Measurements from ENCODE around the gene ADPRS. TPM values are rescaled to one million over a fixed set of nuclear protein-coding genes. Genes with fewer than 3 reads are reported as not detected.
A peak's percentile ranks its signal among the peaks of the same experiment; 100 is the strongest.

Gene ADPRS
- total RNA-seq, 4 donors from 2014 or later: 54.5 to 119 (median 71.2) TPM

GRCh38 chr1:36134505-36135329, 46.0 kb downstream of the ADPRS start:
- intact Hi-C loops (cut with DNase I; ENCODE audit: low total_unique reads): no loop called here
- H3K4me3 ChIP-seq (ENCODE audit: low read depth, poor library complexity, severe bottlenecking): no peak overlapping the region
- 49 to 50% methylated on average over 7 of the region's 7 CpGs for WGBS, 2 donors
- TF ChIP-seq POLR2A (IDR thresholded peaks at IDR 0.05) (no peak), CTCF (IDR thresholded peaks at IDR 0.05) (peak in 1 of 3 donors; percentile 36)
- DNase-seq (ENCODE audit: low spot score in 2 of 2): peak in 1 of 2 donors; percentile 44

DNA sequence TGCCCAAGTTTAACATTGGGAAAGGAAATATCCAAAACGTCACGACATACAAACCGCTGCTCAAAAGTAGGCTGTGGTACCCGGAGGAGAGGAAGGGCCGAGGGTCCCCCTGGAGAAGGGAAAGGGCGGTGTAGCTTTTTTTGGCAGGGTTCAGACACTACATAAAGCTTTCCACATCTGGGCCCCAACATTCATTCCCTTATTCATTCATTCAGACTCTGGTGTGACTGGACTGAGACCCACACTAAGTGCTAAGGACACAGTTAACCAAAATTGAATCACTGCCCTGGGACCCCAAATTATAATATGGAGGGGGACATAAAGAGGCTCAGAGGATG, 46.6 kb downstream of the ADPRS start:
- WGBS, 2 donors: 38 to 46% methylated on average over 6 of the region's 6 CpGs
- intact Hi-C loops (cut with DNase I; ENCODE audit: low total_unique reads): no loop called here

DNA sequence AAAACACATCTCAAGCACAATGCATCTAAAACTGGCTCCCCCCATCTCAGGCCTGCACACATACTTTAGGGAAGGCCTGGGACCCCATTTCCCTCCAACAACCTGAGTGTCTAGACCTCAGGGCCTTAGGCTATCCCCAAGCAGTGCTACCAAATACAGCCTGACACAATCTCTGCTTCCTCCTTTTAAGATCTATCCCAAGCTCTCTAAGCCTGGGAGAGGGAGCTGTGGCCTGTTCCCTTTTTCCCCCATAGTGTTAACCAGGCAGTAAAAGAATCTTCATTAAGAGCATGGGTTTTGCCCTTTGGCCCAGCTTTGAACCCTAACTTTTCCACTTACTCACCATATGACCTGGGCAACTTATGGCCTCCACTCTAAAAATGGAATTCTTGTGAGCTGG, 47.1 kb downstream of the ADPRS start:
- H3K4me3 ChIP-seq (ENCODE audit: low read depth, poor library complexity, severe bottlenecking): no peak overlapping the region
- no peak for DNase-seq (ENCODE audit: low spot score in 2 of 2)
- TF ChIP-seq CTCF (IDR thresholded peaks at IDR 0.05): no peak
- no peak for TF ChIP-seq POLR2A (IDR thresholded peaks at IDR 0.05)
- intact Hi-C loops (cut with DNase I; ENCODE audit: low total_unique reads): no loop called here

More for the DNA sequence above, 46.6 kb downstream of the ADPRS start:
- TF ChIP-seq POLR2A (IDR thresholded peaks at IDR 0.05): no peak
- no peak for TF ChIP-seq CTCF (IDR thresholded peaks at IDR 0.05)
- no peak for DNase-seq (ENCODE audit: low spot score in 2 of 2)
- no peak overlapping the region for H3K4me3 ChIP-seq (ENCODE audit: low read depth, poor library complexity, severe bottlenecking)

DNA sequence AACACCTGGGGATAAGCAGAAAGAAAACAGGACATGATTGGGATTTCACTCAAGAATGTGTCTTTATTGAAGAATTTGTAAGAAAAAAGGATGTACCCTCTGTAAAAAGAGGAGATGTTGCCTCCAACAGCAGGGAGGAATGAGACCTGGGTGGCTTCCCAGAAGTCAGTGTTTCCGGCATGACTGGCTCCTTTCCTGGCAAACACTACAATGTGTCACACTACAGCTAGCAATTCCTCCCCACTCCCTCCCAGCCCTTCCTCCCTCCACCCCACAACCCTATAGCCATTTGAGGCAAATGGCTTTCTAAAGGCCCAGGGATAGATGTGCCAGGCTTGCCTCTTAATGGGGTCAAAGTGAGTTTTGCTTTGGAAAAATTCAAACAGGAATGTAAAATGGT, 47.8 kb downstream of the ADPRS start:
- WGBS, 2 donors: 26 to 31% methylated on average over 1 of the region's 1 CpG
- TF ChIP-seq CTCF (IDR thresholded peaks at IDR 0.05) (no peak), POLR2A (IDR thresholded peaks at IDR 0.05) (no peak)
- H3K4me3 ChIP-seq (ENCODE audit: low read depth, poor library complexity, severe bottlenecking): no peak overlapping the region
- intact Hi-C loops (cut with DNase I; ENCODE audit: low total_unique reads): no loop called here
- DNase-seq (ENCODE audit: low spot score in 2 of 2): peak in 1 of 2 donors; percentile 45

GRCh38 chr1:36137226-36137625, 48.5 kb downstream of the ADPRS start:
- intact Hi-C loops (cut with DNase I; ENCODE audit: low total_unique reads): no loop called here
- TF ChIP-seq CTCF (IDR thresholded peaks at IDR 0.05) (no peak), POLR2A (IDR thresholded peaks at IDR 0.05) (no peak)
- 73% methylated on average over 5 of the region's 5 CpGs for WGBS, 2 donors
- no peak for DNase-seq (ENCODE audit: low spot score in 2 of 2)
- no peak overlapping the region for H3K4me3 ChIP-seq (ENCODE audit: low read depth, poor library complexity, severe bottlenecking)

DNA sequence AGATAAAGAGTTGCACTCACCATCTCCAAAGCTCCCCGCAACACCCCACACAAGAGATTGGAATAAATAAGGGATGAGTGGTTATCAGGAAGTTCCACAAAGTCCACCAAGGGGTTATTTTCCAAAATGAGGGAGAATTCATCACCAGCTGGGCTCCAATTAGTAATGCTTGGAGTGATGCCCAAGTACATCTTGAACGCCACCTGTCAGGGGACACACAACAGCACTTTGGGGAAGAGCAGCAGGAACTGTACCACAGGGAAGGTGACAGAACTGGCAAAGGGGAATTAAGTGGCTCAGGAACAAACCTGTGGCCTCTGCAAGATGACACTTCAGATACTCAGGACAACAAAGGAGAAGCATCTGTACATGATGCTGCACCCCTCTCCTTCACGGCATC, 49.1 kb downstream of the ADPRS start:
- 88 to 91% methylated on average over 3 of the region's 3 CpGs for WGBS, 2 donors
- no peak overlapping the region for H3K4me3 ChIP-seq (ENCODE audit: low read depth, poor library complexity, severe bottlenecking)
- DNase-seq (ENCODE audit: low spot score in 2 of 2): no peak
- TF ChIP-seq POLR2A (IDR thresholded peaks at IDR 0.05): no peak
- TF ChIP-seq CTCF (IDR thresholded peaks at IDR 0.05): no peak
- intact Hi-C loops (cut with DNase I; ENCODE audit: low total_unique reads): no loop called here

All from lower leg skin (tissue), 4 donors.